ENCODE measurements around the gene ACOXL.

ACOXL gene

GRCh38 chr2:110998311-110998710, 265.9 kb downstream of the ACOXL start:
- no peak for DNase-seq

DNA sequence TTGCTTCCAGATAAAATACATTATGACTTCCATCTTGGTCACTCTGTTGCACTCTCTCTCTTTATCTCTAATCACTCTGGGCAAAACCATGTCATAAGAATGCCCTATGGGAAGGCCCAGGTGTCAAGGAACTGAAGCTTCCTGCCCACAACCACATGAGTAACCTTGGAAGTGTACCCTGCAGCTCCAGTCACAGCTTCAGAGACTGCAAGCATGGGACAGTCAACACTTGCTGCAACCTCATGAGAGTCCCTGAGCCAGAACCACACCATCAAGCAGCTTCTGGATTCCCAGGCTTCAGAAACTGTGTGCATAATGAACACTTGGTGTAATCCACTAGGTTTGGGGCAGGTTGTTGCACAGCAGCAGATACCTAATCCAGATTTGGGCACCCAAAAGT, 267.3 kb downstream of the ACOXL start:
- no peak for DNase-seq

- no peak for DNase-seq
Measured at GRCh38 chr2:111005307-111005706, 272.9 kb downstream of the ACOXL start.

DNA sequence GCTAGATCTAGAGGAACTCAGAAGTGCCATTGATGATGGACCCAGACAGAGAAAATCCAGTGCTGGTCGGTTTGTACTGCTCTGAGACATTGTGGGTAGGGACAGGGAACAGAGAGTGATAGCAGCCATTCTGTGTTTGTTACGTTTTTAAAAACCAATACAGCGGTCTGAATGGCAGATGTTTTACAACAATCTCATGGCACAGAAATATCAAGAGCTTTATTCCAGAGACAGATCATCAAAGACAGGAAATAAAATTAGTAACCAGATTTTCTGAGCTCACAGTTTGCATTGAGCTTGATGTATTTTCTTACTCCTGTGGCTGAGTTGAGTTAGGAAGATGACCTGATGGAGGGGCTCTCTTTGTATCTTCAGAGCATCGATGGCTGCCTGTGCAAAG, 273.4 kb downstream of the ACOXL start:
- DNase-seq: no peak

- DNase-seq: no peak
Measured at GRCh38 chr2:111007757-111008688, 275.6 kb downstream of the ACOXL start.

- no peak for DNase-seq
Measured at GRCh38 chr2:111011218-111011617, 278.8 kb downstream of the ACOXL start.

- DNase-seq: no peak
Measured at GRCh38 chr2:111015283-111015995, 283.1 kb downstream of the ACOXL start.

DNA sequence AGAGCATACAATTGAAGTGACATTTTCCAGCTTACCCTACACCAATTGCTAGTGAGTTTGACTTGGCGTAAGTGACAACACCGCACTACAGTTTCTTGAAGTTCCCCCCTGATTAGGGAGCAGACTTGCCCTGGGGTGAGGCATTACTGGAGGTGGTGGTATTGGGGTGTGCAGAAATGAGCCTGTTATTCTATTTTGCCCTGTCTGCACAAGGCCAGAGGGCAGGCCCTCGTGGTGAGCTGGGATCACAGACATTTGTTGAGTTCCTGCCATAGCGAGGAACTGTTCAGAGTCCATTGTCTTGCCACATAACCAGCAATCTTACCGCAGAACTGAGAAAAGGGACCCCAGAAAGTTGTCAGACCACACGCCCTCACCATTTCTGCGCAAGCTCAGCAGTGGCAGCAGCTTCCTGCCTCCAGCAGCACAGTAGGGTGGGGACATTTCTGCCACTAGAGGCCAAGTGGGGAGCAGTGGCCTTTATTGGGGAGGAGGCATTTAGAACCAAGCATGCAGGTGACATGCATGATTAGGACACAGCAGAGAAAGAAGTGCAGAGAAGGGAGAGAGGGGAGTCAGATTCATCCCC, 284.8 kb downstream of the ACOXL start:
- no peak for DNase-seq

- DNase-seq: no peak
Measured at GRCh38 chr2:111017909-111018308, 285.5 kb downstream of the ACOXL start.

GRCh38 chr2:111019381-111019780, 287.0 kb downstream of the ACOXL start:
- DNase-seq: no peak

DNA sequence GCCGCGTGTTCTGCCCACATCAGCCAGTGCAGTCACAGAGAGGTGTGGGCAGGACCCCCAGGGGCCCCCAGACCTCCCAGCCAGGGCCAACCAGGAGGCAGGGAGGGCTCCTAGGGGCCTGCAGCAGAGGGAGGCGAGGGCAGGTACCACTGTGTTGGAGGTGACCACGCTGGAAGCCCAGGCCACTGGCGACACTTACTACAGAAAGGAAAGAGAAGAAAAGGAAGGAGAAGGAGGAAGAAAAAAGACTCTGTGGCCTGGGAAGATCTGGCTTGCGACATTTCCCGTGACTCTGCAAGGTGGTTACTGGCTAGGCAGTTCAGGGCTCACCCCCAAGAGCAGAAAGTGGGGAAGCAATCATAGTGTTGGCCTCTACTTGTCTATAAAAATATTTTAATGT, 290.3 kb downstream of the ACOXL start:
- no peak for DNase-seq

DNA sequence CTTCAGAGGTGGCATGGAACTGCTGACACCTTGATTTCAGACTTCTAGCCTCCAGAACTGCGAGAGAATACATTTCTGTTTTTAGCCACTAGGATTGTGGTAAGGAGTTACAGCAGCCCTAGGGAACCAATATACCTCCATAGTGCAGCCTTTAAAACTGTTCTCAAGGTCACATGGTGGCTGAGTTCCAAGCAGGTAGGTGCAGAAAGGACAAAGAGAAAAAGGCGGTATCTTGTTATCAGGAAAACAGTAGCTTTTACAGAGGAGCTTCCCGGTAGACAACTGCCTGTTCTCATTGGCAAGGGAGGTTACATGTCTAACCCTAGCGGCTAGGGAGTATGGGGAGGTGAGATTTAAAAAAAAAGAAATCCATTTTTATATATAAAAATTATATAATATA, 292.1 kb downstream of the ACOXL start:
- no peak for DNase-seq

DNA sequence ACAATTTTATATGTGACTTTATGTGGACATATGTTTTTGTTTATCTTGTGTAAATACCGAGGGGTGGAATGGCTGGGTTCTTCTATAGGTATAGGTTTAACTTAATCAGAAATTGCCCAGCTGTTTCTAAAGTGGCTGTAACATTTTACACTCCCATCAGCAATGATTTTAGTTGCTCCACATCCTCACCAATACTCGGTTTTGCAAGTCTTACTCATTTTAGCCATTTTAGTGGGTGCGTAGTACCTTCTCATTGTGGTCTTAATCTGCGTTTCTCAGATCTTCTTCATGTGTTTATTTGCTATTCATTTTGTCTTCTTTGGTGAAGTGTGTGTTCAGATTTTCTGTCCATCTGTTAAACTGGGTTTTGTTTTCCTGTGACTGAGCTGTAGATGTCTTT, 292.9 kb downstream of the ACOXL start:
- no peak for DNase-seq

GRCh38 chr2:111028720-111029119, 296.3 kb downstream of the ACOXL start:
- no peak for DNase-seq

DNA sequence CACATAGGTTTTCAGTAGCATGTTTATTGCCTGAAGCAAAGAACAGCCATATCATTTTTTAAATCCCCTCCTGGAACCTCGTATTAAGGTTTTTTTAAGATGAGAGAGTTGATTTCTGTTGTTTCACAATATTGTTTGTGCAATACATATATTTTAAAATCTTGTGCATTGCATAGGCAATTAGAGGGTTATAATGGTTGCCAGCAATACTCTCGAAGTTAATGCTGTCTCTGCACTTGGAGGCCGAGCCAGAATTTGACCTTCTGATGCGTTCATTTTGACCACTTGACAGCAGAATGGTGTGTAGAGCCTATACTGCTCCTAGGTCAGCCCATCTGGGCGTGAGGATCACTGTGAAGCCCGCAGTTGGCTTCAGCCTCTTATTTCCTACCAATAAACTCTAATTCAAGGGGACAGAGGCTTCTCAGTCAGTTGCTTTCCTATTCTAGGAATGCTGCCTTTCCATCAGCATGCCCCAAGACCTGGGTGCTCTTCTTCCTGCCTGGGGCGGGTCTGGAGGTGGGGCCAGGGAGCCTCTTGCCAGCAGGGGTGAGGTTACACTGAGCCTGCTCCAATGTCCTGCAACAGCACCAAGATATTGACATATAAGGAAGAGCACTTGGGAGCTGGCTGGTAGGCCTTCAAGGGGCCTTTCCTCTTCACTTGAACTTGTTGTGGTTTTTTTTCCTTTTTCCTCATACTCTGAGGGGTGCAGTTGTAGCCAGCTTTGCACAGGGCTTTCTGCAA, 297.0 kb downstream of the ACOXL start:
- no peak for DNase-seq

- DNase-seq: no peak
Measured at GRCh38 chr2:111030260-111030891, 298.0 kb downstream of the ACOXL start.

GRCh38 chr2:111030945-111031344, 298.6 kb downstream of the ACOXL start:
- no peak for DNase-seq

- no peak for DNase-seq
Measured at GRCh38 chr2:111031546-111032478, 299.4 kb downstream of the ACOXL start.

DNA sequence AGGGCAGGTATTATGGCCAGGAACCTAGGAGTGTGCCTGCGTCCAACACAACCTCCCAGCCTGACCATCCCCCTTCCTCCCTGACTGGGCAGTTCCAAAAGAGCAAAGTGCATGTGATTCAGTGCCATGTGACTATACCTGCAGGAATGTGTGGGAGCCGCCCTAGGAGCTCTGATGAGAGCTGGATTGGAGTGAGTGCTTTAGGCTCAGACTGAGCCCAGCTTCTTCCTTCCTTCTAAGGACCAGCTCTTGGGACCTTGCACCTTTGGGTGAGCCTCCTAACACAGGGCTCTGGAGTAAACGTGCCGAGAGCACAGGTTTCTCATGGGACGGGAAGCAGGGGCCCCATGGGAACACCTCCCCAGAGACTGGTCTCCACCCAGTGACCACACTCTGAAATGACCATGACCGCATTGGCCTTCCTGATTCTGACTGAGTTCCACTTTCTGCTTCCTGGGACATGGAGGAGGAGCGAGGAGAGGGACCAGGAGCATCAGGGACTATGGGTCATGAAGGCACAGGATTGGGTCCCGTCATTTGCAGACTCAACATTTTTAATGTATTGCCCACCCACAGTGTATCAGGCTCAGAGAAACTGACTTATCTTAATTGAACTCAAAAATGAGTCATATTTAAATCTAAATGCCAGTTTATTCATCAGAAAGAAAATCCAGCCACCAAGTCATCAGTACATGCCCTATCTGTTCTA, 300.5 kb downstream of the ACOXL start:
- no peak for DNase-seq
